Heart right ventricle (tissue), 16 donors: ENCODE measurements around the gene TIRAP. TPM values are rescaled to one million over a fixed set of nuclear protein-coding genes. Genes with fewer than 3 reads are reported as not detected.

ENCODE experiments used
- ATAC-seq, 8 donors: fragments of 200-7000 bp; cut with Tn5 transposase; one replicate each; pipeline ENCODE4 v1.9.1; 2020; ENCODE audit warnings: mild to moderate bottlenecking in 8 of 8, moderate library complexity in 8 of 8, moderate number of reproducible peaks in 1 of 8
- DNase-seq, 2 donors: peaks; one replicate each; pipeline ENCODE4 v3.0.0-alpha.2; 2020
- H3K27ac ChIP-seq, 10 donors: fragments of 200-600 bp; sonication (generic) in 2 of 10; one replicate each; pipeline versions ENCODE4 v1.5.0 to v1.8.0; 2020 to 2022; ENCODE audit warnings: mild to moderate bottlenecking in 3 of 10
- H3K27me3 ChIP-seq, 7 donors: fragments of 200-600 bp; one replicate each; pipeline ENCODE4 v1.8.0; 2021 to 2022; ENCODE audit warnings: mild to moderate bottlenecking in 2 of 7
- H3K36me3 ChIP-seq, 9 donors: fragments of 200-600 bp; sonication (generic) in 1 of 9; one replicate each; pipeline versions ENCODE4 v1.5.0 to v1.8.0; 2020 to 2022; ENCODE audit warnings: mild to moderate bottlenecking in 2 of 9
- H3K4me1 ChIP-seq, 9 donors: fragments of 200-600 bp; sonication (generic) in 1 of 9; one replicate each; pipeline versions ENCODE4 v1.5.0 to v1.8.0; 2020 to 2022; ENCODE audit warnings: mild to moderate bottlenecking in 4 of 9
- H3K4me3 ChIP-seq, 10 donors: fragments of 200-600 bp; sonication (generic) in 2 of 10; one replicate each; pipeline versions ENCODE4 v1.5.0 to v1.8.0; 2020 to 2022; ENCODE audit warnings: mild to moderate bottlenecking in 7 of 10, moderate library complexity in 2 of 10
- H3K9me3 ChIP-seq, 11 donors: fragments of 200-600 bp in 10 of 11; sonication (generic) in 2 of 11; one replicate each; pipeline versions ENCODE4 v1.5.0 to v1.8.0; 2013 to 2022; ENCODE audit warnings: mild to moderate bottlenecking in 2 of 11, control low read depth in 1 of 11, moderate library complexity in 1 of 11
- CTCF ChIP-seq, 9 donors: fragments of 200-600 bp; sonication (generic) in 2 of 9; IDR thresholded peaks; one replicate each; pipeline versions ENCODE4 v1.5.0 to v1.8.0; 2021 to 2022; ENCODE audit warnings: antibody characterized with exemption in 9 of 9, mild to moderate bottlenecking in 5 of 9, moderate library complexity in 1 of 9
- WGBS, 2 donors: extraction: QIAGEN DNeasy Blood & Tissue Kit; methylation state at CpG; one replicate each; pipeline ENCODE4 v1.1.7; 2013; ENCODE audit warnings: inconsistent platforms in 1 of 2; 5-methylcytosine and 5-hydroxymethylcytosine counted together
- intact Hi-C, 10 donors: fragments of 100-400 bp; cut with DNase I; formaldehyde crosslinking; loops; one replicate each; pipeline versions ENCODE4 v1.11.1 to v1.14.2; 2022
- polyA plus RNA-seq, 2 donors: library from polyadenylated mRNA; stranded (reverse); fragments of 200-250 nt; gene quantifications; one replicate each; pipeline ENCODE4 v1.2.3, GENCODE V29; 2013
- total RNA-seq, 10 donors: library from RNA; stranded (reverse); fragmentation: NEBNext Ultra II Directional in 3 of 10; extraction: Animal tissue kit (Norgen Biotek cat#: 25700) in 3 of 10; gene quantifications; one replicate each; pipeline versions ENCODE4 v1.2.1 to v1.2.4, GENCODE V29; 2021 to 2023
- donor health status: Arrhythmogenic right ventricular cardiomyopathy.
- donor health status: ischemic (EF 13 %, LVEDD 7.1; RV severe dilation, severe dysfunction).
- donor health status: healthy with polysubstance abuse.
- donor health status: DM: no; HTN: yes; CAD: no.
- donor health status: DM: no; HTN: no; CAD: no.
- donor health status: ischemic (EF 25% LVEDD 6.9; RV normal size, moderate dysfunction).
- donor health status: ischemic (EF 25% LVEDD 5.7; RV mildly dilated, moderate dysfunction).
- donor health status: healthy.
- donor health status: DM: yes; HTN: yes; CAD: no.
- donor health status: Ischemic cardiomyopathy.
- donor health status: ischemic (EF 35%, LVEDD 5.7; RV mildly dilated, moderate dysfunction).
- donor health status: nonischemic (EF 11% LVEDD 7.7; RV severe dilation, severe dysfunction).
- donor health status: DM: yes; HTN: yes; CAD: no.
- donor health status: PGD.
- donor health status: ischemic (EF 29% LVEDD 5.4; RV normal size, mild dysfunction).
- donor health status: nonischemic (EF 23%, LVEDD 6.1; RV moderate dilation, normal function).

TIRAP gene
- total and polyA plus RNA-seq, 12 donors, result 3.1 to 10.1 (median 7.8) TPM

- intact Hi-C loops, result no loop called here
- H3K27ac ChIP-seq, result peak overlapping the region in 1 of 10 donors; percentile 10
- peaks cover 15 to 75% (median 61%) of the 10 kb centered on the region in 9 donors for H3K4me1 ChIP-seq
These were observed 55.6 kb downstream of the TIRAP start for GRCh38 chr11:126338346-126339055.

GRCh38 chr11:126339073-126339862 is 56.4 kb downstream of the TIRAP start:
- 80 to 81% methylated on average over 15 of the region's 15 CpGs for WGBS, 2 donors
- ATAC-seq (no peak), DNase-seq (no peak)
- peaks cover 15 to 75% (median 61%) of the 10 kb centered on the region in 9 donors for H3K4me1 ChIP-seq
- no peaks in the 10 kb centered on the region for H3K27me3 ChIP-seq
- peaks cover 0 to 66% (median 7%) of the 10 kb centered on the region in 9 donors for H3K36me3 ChIP-seq
- H3K4me3 ChIP-seq, result no peak overlapping the region
- no peaks in the 10 kb centered on the region for H3K9me3 ChIP-seq
- H3K27ac ChIP-seq, result peak overlapping the region in 9 of 10 donors; percentile 5 to 68 (median 56)
- no peak for TF ChIP-seq CTCF (IDR thresholded peaks at IDR 0.05)
- intact Hi-C loops, result no loop called here

More at GRCh38 chr11:126338346-126339055, 55.6 kb downstream of the TIRAP start:
- DNase-seq, result no peak
- no peak for TF ChIP-seq CTCF (IDR thresholded peaks at IDR 0.05)
- Histone ChIP-seq H3K27me3 (no peaks in the 10 kb centered on the region), H3K9me3 (no peaks in the 10 kb centered on the region), H3K36me3 (peaks cover 0 to 58% (median 4%) of the 10 kb centered on the region in 9 donors), H3K4me3 (no peak overlapping the region)
- WGBS, 2 donors, result 81 to 82% methylated on average over 7 of the region's 7 CpGs
- ATAC-seq, result no peak

- H3K27ac ChIP-seq, result peak overlapping the region in 9 of 10 donors; percentile 8 to 68 (median 57)
- peaks cover 13 to 73% (median 56%) of the 10 kb centered on the region in 9 donors for H3K4me1 ChIP-seq
- no peak overlapping the region for H3K4me3 ChIP-seq
- peak; percentile 78 to 79 for DNase-seq
- 45 to 55% methylated on average over 11 of the region's 11 CpGs for WGBS, 2 donors
- H3K9me3 ChIP-seq, result no peaks in the 10 kb centered on the region
- intact Hi-C loops, result no loop called here
- ATAC-seq, result peak; percentile 59 to 88 (median 77)
- peaks cover 0 to 73% (median 7%) of the 10 kb centered on the region in 9 donors for H3K36me3 ChIP-seq
- TF ChIP-seq CTCF (IDR thresholded peaks at IDR 0.05), result no peak
- H3K27me3 ChIP-seq, result no peaks in the 10 kb centered on the region
These were observed 57.1 kb downstream of the TIRAP start for GRCh38 chr11:126339863-126340434.

- WGBS, 2 donors, result 83 to 86% methylated on average over 7 of the region's 7 CpGs
- ATAC-seq (no peak), DNase-seq (no peak)
- Histone ChIP-seq H3K27ac (peak overlapping the region in 8 of 10 donors; percentile 40 to 68 (median 56)), H3K4me1 (peaks cover 13 to 73% (median 55%) of the 10 kb centered on the region in 9 donors), H3K36me3 (peaks cover 0 to 75% (median 7%) of the 10 kb centered on the region in 9 donors), H3K9me3 (no peaks in the 10 kb centered on the region), H3K27me3 (no peaks in the 10 kb centered on the region), H3K4me3 (no peak overlapping the region)
- intact Hi-C loops, result no loop called here
- no peak for TF ChIP-seq CTCF (IDR thresholded peaks at IDR 0.05)
These were observed 58.2 kb downstream of the TIRAP start for GRCh38 chr11:126340960-126341606.
